Heart left ventricle (tissue), 16 donors: Measurements from ENCODE around the gene SGSM2. TPM values are rescaled to one million over a fixed set of nuclear protein-coding genes. Genes with fewer than 3 reads are reported as not detected.

Source experiments
- ATAC-seq, 4 donors: fragments of 200-7000 bp; cut with Tn5 transposase; one replicate each; pipeline ENCODE4 v1.9.1; 2020 to 2022; ENCODE audit warnings: moderate library complexity in 4 of 4, mild to moderate bottlenecking in 3 of 4, moderate number of reproducible peaks in 1 of 4
- DNase-seq, 5 donors: peaks; one replicate each; pipeline ENCODE4 v3.0.0-alpha.2; 2020
- H3K27ac ChIP-seq, 12 donors: fragments of 200-600 bp; sonication (generic) in 4 of 12; one replicate each; pipeline versions ENCODE4 v1.5.0 to v1.8.0; 2016 to 2022; ENCODE audit warnings: mild to moderate bottlenecking in 2 of 12
- H3K27me3 ChIP-seq, 9 donors: fragments of 200-600 bp; sonication (generic) in 2 of 9; one replicate each; pipeline versions ENCODE4 v1.5.1 to v1.8.0; 2016 to 2022; ENCODE audit warnings: mild to moderate bottlenecking in 3 of 9
- H3K36me3 ChIP-seq, 9 donors: fragments of 200-600 bp; sonication (generic) in 2 of 9; one replicate each; pipeline versions ENCODE4 v1.5.0 to v1.8.0; 2018 to 2022; ENCODE audit warnings: mild to moderate bottlenecking in 2 of 9
- H3K4me1 ChIP-seq, 12 donors: fragments of 200-600 bp; sonication (generic) in 4 of 12; one replicate each; pipeline versions ENCODE4 v1.5.0 to v1.8.0; 2016 to 2022; ENCODE audit warnings: mild to moderate bottlenecking in 3 of 12
- H3K4me3 ChIP-seq, 12 donors: fragments of 200-600 bp; sonication (generic) in 4 of 12; one replicate each; pipeline versions ENCODE4 v1.5.0 to v1.8.0; 2017 to 2022; ENCODE audit warnings: mild to moderate bottlenecking in 9 of 12, moderate library complexity in 4 of 12
- H3K9me3 ChIP-seq, 12 donors: fragments of 200-600 bp; sonication (generic) in 4 of 12; one replicate each; pipeline versions ENCODE4 v1.5.0 to v1.8.0; 2016 to 2022; ENCODE audit warnings: mild to moderate bottlenecking in 1 of 12
- POLR2A ChIP-seq, 2 donors: fragments of 450-650 bp; IDR thresholded peaks; one replicate each; pipeline ENCODE4 v1.6.1; 2017; ENCODE audit warnings: antibody characterized with exemption in 2 of 2, mild to moderate bottlenecking in 2 of 2, moderate library complexity in 2 of 2
- WGBS, 4 donors: extraction: QIAGEN DNeasy Blood & Tissue Kit in 2 of 4; methylation state at CpG; one replicate each; pipeline versions ENCODE4 v1.1.5 to v1.1.7; 2013 to 2018; 5-methylcytosine and 5-hydroxymethylcytosine counted together
- intact Hi-C, 10 donors: fragments of 100-400 bp; cut with DNase I; formaldehyde crosslinking; loops; one replicate each; pipeline versions ENCODE4 v1.11.1 to v1.14.2; 2022
- polyA plus RNA-seq, 2 donors: library from polyadenylated mRNA; stranded (reverse); fragments of 200-250 nt; gene quantifications; one replicate each; pipeline ENCODE4 v1.2.3, GENCODE V29; 2013
- total RNA-seq, 9 donors: library from RNA; depleted of rRNA in 2 of 9; stranded (reverse); fragments of >200 nt in 2 of 9; fragmentation: NEBNext Ultra II Directional in 3 of 9; extraction: Animal tissue kit (Norgen Biotek cat#: 25700) in 3 of 9; gene quantifications; one replicate each; pipeline versions ENCODE4 v1.1.0 to v1.2.4, GENCODE V29; 2016 to 2023
- TF ChIP-seq, protein P1 (sequence below), 12 donors: fragments of 200-600 bp; sonication (generic) in 4 of 12; IDR thresholded peaks; one replicate each; pipeline versions ENCODE4 v1.5.0 to v1.8.0; 2018 to 2022; ENCODE audit warnings: antibody characterized with exemption in 12 of 12, mild to moderate bottlenecking in 5 of 12
- donor health status: ischemic (EF 13 %, LVEDD 7.1; RV severe dilation, severe dysfunction).
- donor health status: healthy with polysubstance abuse.
- donor health status: DM: no; HTN: yes; CAD: no.
- donor health status: DM: no; HTN: no; CAD: no.
- donor health status: ischemic (EF 25% LVEDD 6.9; RV normal size, moderate dysfunction).
- donor health status: ischemic (EF 25% LVEDD 5.7; RV mildly dilated, moderate dysfunction).
- donor health status: healthy.
- donor health status: DM: yes; HTN: yes; CAD: no.
- donor health status: ischemic (EF 35%, LVEDD 5.7; RV mildly dilated, moderate dysfunction).
- donor health status: nonischemic (EF 11% LVEDD 7.7; RV severe dilation, severe dysfunction).
- donor health status: DM: yes; HTN: yes; CAD: no.
- donor health status: PGD.
- donor health status: ischemic (EF 29% LVEDD 5.4; RV normal size, mild dysfunction).
- donor health status: nonischemic (EF 23%, LVEDD 6.1; RV moderate dilation, normal function).

SGSM2 gene
- total and polyA plus RNA-seq, 11 donors = 17.0 to 35.1 (median 22.3) TPM

- DNase-seq (no peak), ATAC-seq (no peak)
- no peaks in the 10 kb centered on the region for H3K27me3 ChIP-seq
- H3K27ac ChIP-seq = no peak overlapping the region
- WGBS, 4 donors = 85 to 90% (median 89%) methylated on average over 6 of the region's 6 CpGs
- peaks cover 0 to 45% (median 30%) of the 10 kb centered on the region in 9 donors for H3K36me3 ChIP-seq
- H3K9me3 ChIP-seq = no peaks in the 10 kb centered on the region
- no peak for TF ChIP-seq POLR2A (IDR thresholded peaks at IDR 0.05)
- TF ChIP-seq, protein P1, sequence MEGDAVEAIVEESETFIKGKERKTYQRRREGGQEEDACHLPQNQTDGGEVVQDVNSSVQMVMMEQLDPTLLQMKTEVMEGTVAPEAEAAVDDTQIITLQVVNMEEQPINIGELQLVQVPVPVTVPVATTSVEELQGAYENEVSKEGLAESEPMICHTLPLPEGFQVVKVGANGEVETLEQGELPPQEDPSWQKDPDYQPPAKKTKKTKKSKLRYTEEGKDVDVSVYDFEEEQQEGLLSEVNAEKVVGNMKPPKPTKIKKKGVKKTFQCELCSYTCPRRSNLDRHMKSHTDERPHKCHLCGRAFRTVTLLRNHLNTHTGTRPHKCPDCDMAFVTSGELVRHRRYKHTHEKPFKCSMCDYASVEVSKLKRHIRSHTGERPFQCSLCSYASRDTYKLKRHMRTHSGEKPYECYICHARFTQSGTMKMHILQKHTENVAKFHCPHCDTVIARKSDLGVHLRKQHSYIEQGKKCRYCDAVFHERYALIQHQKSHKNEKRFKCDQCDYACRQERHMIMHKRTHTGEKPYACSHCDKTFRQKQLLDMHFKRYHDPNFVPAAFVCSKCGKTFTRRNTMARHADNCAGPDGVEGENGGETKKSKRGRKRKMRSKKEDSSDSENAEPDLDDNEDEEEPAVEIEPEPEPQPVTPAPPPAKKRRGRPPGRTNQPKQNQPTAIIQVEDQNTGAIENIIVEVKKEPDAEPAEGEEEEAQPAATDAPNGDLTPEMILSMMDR (IDR thresholded peaks at IDR 0.05) = no peak
- no peak overlapping the region for H3K4me3 ChIP-seq
- intact Hi-C loops = loop anchor here in 1 of 10 donors (10.0 kb wide), 1 partner anchor 262 kb away; no protein-coding TSS in a partner anchor
- H3K4me1 ChIP-seq = peaks cover 0 to 18% (median 3%) of the 10 kb centered on the region in 12 donors
These were observed 86.0 kb downstream of the SGSM2 start for GRCh38 chr17:2423271-2423670.

DNA sequence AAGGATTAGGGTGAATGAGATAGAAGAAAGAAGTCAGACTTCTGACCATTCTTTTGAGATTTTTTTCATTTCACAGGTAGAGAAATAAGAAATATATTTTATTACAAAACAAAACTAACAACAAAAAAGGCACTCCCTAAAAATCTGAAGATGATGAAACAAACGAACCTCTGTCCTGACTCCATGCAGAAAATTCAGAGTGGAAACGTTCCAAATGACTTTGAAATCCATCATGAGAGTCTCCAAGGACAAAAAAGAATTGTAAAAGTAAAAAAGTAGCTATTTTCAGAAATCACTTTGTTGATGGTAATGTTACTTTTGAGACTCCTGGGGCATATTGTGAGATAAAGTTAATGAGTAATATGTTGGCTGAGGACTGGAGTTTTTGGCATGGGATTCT, 89.9 kb downstream of the SGSM2 start:
- no peaks in the 10 kb centered on the region for H3K27me3 ChIP-seq
- H3K27ac ChIP-seq = no peak overlapping the region
- no peak overlapping the region for H3K4me3 ChIP-seq
- DNase-seq = no peak
- no peak for ATAC-seq
- H3K36me3 ChIP-seq = peaks cover 0 to 21% (median 10%) of the 10 kb centered on the region in 9 donors
- peaks cover 0 to 3% (median 0%) of the 10 kb centered on the region in 12 donors for H3K4me1 ChIP-seq
- 52 to 61% (median 56%) methylated on average over 2 of the region's 2 CpGs for WGBS, 4 donors
- TF ChIP-seq POLR2A (IDR thresholded peaks at IDR 0.05) = no peak
- TF ChIP-seq, protein P1 (IDR thresholded peaks at IDR 0.05) = no peak
- H3K9me3 ChIP-seq = no peaks in the 10 kb centered on the region
- intact Hi-C loops = loop anchor here in 1 of 10 donors (10.0 kb wide), 1 partner anchor 258 kb away; no protein-coding TSS in a partner anchor

DNA sequence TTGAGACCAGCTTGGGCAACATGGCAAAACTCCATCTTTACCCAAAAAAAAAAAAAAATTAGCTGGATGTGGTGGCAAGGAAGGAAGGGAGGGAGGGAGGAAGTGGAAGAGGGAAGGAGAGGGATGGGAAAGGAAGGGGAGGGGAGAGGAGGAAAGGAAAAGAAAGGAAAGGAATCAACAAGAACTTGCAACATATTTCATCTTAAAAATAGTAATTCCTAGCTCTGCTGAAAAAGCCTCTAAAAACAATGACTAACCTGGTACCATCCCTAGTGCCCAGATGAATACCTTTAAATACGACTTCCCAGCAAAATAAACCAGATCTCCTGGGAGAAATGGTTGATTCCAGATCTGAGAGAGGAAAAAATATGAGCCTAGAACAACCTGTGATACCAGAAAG, 90.6 kb downstream of the SGSM2 start:
- TF ChIP-seq POLR2A (IDR thresholded peaks at IDR 0.05) = no peak
- TF ChIP-seq, protein P1 (IDR thresholded peaks at IDR 0.05) = no peak
- Histone ChIP-seq H3K4me1 (peaks cover 0 to 3% (median 0%) of the 10 kb centered on the region in 12 donors), H3K4me3 (no peak overlapping the region), H3K36me3 (peaks cover 0 to 28% (median 14%) of the 10 kb centered on the region in 9 donors), H3K27me3 (no peaks in the 10 kb centered on the region), H3K9me3 (no peaks in the 10 kb centered on the region), H3K27ac (no peak overlapping the region)
- WGBS, 4 donors = 81 to 98% (median 89%) methylated on average over 1 of the region's 1 CpG
- no peak for DNase-seq
- no peak for ATAC-seq
- intact Hi-C loops = loop anchor here in 1 of 10 donors (10.0 kb wide), 1 partner anchor 257 kb away; no protein-coding TSS in a partner anchor

Other genes with a start within 250 kb of the SGSM2 start
- gene SMG6, start 33.7 kb upstream of the SGSM2 start, total RNA-seq = 10 to 100 TPM; 12.2 to 38.6 (median 22.1) TPM
- gene SMG6, start 33.7 kb upstream of the SGSM2 start, polyA plus RNA-seq = 10 to 100 TPM; 14.7 to 27.2 TPM
- 10 to 100 TPM in 5 of 9 donors, 1 to 10 TPM in 4; 7.2 to 19.7 (median 11.6) TPM for gene SRR, start 33.6 kb upstream of the SGSM2 start, total RNA-seq
- gene SRR, start 33.6 kb upstream of the SGSM2 start, polyA plus RNA-seq = 1 to 10 TPM; 2.9 to 6.9 TPM
- gene TSR1, start 1.0 kb upstream of the SGSM2 start, total RNA-seq = 10 to 100 TPM; 19.4 to 35.8 (median 22.3) TPM
- 10 to 100 TPM; 12.0 to 26.4 TPM for gene TSR1, start 1.0 kb upstream of the SGSM2 start, polyA plus RNA-seq
- 10 to 100 TPM in 4 of 9 donors, 1 to 10 TPM in 5; 4.1 to 20.4 (median 9.8) TPM for gene MNT, start 63.6 kb downstream of the SGSM2 start, total RNA-seq
- 10 to 100 TPM in 1 of 2 donors, 1 to 10 TPM in 1; 7.2 to 10.3 TPM for gene MNT, start 63.6 kb downstream of the SGSM2 start, polyA plus RNA-seq
- 10 to 100 TPM; 13.9 to 32.0 (median 24.6) TPM for gene METTL16, start 174.4 kb downstream of the SGSM2 start, total RNA-seq
- 10 to 100 TPM; 15.2 to 24.3 TPM for gene METTL16, start 174.4 kb downstream of the SGSM2 start, polyA plus RNA-seq